GM12878 (cell line): ENCODE measurements around the gene FIG4. TPM values are rescaled to one million over a fixed set of nuclear protein-coding genes. Genes with fewer than 3 reads are reported as not detected.

Experiments
- ATAC-seq: fragments of 200-7000 bp; cut with Tn5 transposase; 3 replicates; pipeline ENCODE4 v1.9.1; 2020; ENCODE audit warnings: mild to moderate bottlenecking, moderate library complexity
- BruUV-seq: library from RNA; stranded (reverse); fragments of 400-500 nt; replicated peaks from 2 replicates; lab custom pipeline; 2021; lab: Mats Ljungman, UMichigan
- CTCF ChIA-PET: fragments of 300-600 bp; sonication (Branson Sonifier 250); formaldehyde crosslinking; extraction: SDS; loops from one replicate; lab custom pipeline; 2021; ENCODE audit warnings: inconsistent platforms; lab: Yijun Ruan, JAX
- POLR2A ChIA-PET: fragments of 350-600 bp; formaldehyde crosslinking; extraction: SDS; loops from one replicate; lab custom pipeline; 2021; ENCODE audit warnings: inconsistent platforms; lab: Charles Lee
- RAD21 ChIA-PET: fragments of 300-600 bp; sonication (Branson Sonifier 250); formaldehyde crosslinking; loops from one replicate; lab custom pipeline; 2023; ENCODE audit warnings: antibody characterized with exemption; ENCODE audit not compliant: unreplicated experiment; lab: Charles Lee
- SMC1A ChIA-PET: fragments of 300-600 bp; sonication (Branson Sonifier 250); formaldehyde crosslinking; loops from one replicate; lab custom pipeline; 2023; ENCODE audit not compliant: unreplicated experiment, uncharacterized antibody; lab: Charles Lee
- DNase-seq: peaks from one replicate; pipeline ENCODE4 v3.0.0-alpha.2; 2011; ENCODE audit warnings: low read depth, low spot score
- FAIRE-seq: peaks from 3 replicates; lab custom pipeline; 2011; peaks lifted over from hg19 to GRCh38; lab: Jason Lieb, UNC
- H2AFZ ChIP-seq: 2 replicates; pipeline ENCODE4 v1.6.0; 2011; ENCODE audit warnings: low read depth, low read length, control low read depth; ENCODE audit not compliant: control insufficient read depth
- H3K27ac ChIP-seq: 2 replicates; pipeline ENCODE4 v1.5.1; 2011; ENCODE audit warnings: control low read depth; ENCODE audit not compliant: control insufficient read depth, insufficient read depth
- H3K27me3 ChIP-seq, 2 experiments: replicated peaks in 1 of 2; 2 replicates each; pipeline versions ENCODE4 v1.6.0 to v1.6.1; 2011; ENCODE audit warnings: low read length in 1 of 2; ENCODE audit not compliant: control insufficient read depth in 2 of 2, insufficient read depth in 2 of 2
- H3K36me3 ChIP-seq, 2 experiments: 2 replicates each; pipeline ENCODE4 v1.5.1; 2011; ENCODE audit warnings: low read length in 1 of 2; ENCODE audit not compliant: control insufficient read depth in 2 of 2, insufficient read depth in 2 of 2
- H3K4me1 ChIP-seq: 2 replicates; pipeline ENCODE4 v1.6.1; 2011; ENCODE audit warnings: mild to moderate bottlenecking, low read length, moderate library complexity, mixed read lengths; ENCODE audit not compliant: control insufficient read depth, insufficient read depth
- H3K4me2 ChIP-seq: 2 replicates; pipeline ENCODE4 v1.6.0; 2011; ENCODE audit warnings: control low read depth; ENCODE audit not compliant: control insufficient read depth, insufficient read depth
- H3K4me3 ChIP-seq: fragments of 200-600 bp; sonication (generic); 2 replicates; pipeline ENCODE4 v1.5.1; 2016
- H3K79me2 ChIP-seq: 2 replicates; pipeline ENCODE4 v1.6.0; 2011; ENCODE audit warnings: low read length; ENCODE audit not compliant: control insufficient read depth, insufficient read depth
- H3K9ac ChIP-seq: 2 replicates; pipeline ENCODE4 v1.8.0; 2011; ENCODE audit warnings: low read length, control low read depth, mixed read lengths; ENCODE audit not compliant: control insufficient read depth, insufficient read depth
- H3K9me3 ChIP-seq: replicated peaks from 3 replicates; pipeline ENCODE4 v1.5.1; 2011; ENCODE audit warnings: mild to moderate bottlenecking, low read length; ENCODE audit not compliant: control insufficient read depth, insufficient read depth
- H4K20me1 ChIP-seq: 2 replicates; pipeline ENCODE4 v1.6.0; 2011; ENCODE audit not compliant: control insufficient read depth, insufficient read depth
- CEBPB ChIP-seq, 2 experiments: fragments of 150-350 bp in 1 of 2; IDR thresholded peaks; 2 replicates each; pipeline ENCODE4 v1.6.1; 2012 to 2014; ENCODE audit warnings: low read depth in 2 of 2, low read length in 2 of 2, borderline replicate concordance in 1 of 2, inconsistent platforms in 1 of 2
- EED ChIP-seq: sonication (generic); IDR thresholded peaks from 2 replicates; pipeline ENCODE4 v1.6.1; 2016; ENCODE audit warnings: antibody characterized with exemption, low read depth
- FOXM1 ChIP-seq: IDR thresholded peaks from 2 replicates; pipeline ENCODE4 v1.6.1; 2012; ENCODE audit warnings: low read depth, mild to moderate bottlenecking, inconsistent platforms, low read length, moderate library complexity
- HDAC6 ChIP-seq: fragments of 200-600 bp; sonication (generic); IDR thresholded peaks from one replicate; pipeline ENCODE4 v1.8.0; 2017; ENCODE audit warnings: antibody characterized with exemption; ENCODE audit not compliant: unreplicated experiment
- IKZF1 ChIP-seq: fragments of 450-650 bp; conservative IDR thresholded peaks from 2 replicates; pipeline ENCODE4 v1.6.1; 2017; ENCODE audit warnings: antibody characterized with exemption, mild to moderate bottlenecking
- NBN ChIP-seq: fragments of 450-650 bp; IDR thresholded peaks from 2 replicates; pipeline ENCODE4 v1.6.1; 2016
- NR2C2 ChIP-seq: IDR thresholded peaks from 2 replicates; pipeline ENCODE4 v1.6.1; 2011; ENCODE audit warnings: borderline replicate concordance, low read depth; ENCODE audit not compliant: control insufficient read depth, insufficient read length
- NR2F1 ChIP-seq: fragments of 450-650 bp; conservative IDR thresholded peaks from 2 replicates; pipeline ENCODE4 v1.6.1; 2017; ENCODE audit warnings: mild to moderate bottlenecking
- SIN3A ChIP-seq: IDR thresholded peaks from 2 replicates; pipeline ENCODE4 v1.6.1; 2012; ENCODE audit warnings: low read depth, low read length, improper control_type of control experiment
- SMARCA5 ChIP-seq: fragments of 450-650 bp; IDR thresholded peaks from 2 replicates; pipeline ENCODE4 v1.6.1; 2017; ENCODE audit warnings: mild to moderate bottlenecking
- SMC3 ChIP-seq: IDR thresholded peaks from 2 replicates; pipeline ENCODE4 v1.6.1; 2011; ENCODE audit warnings: low read length, improper control_type of control experiment, borderline replicate concordance
- ZNF24 ChIP-seq: fragments of 450-650 bp; IDR thresholded peaks from 2 replicates; pipeline ENCODE4 v1.6.1; 2017; ENCODE audit warnings: antibody characterized with exemption, mild to moderate bottlenecking
- ZZZ3 ChIP-seq: IDR thresholded peaks from 2 replicates; pipeline ENCODE4 v1.6.1; 2011; ENCODE audit warnings: low read depth; ENCODE audit not compliant: control insufficient read depth, insufficient read length
- WGBS: methylation state at CpG from one replicate; pipeline ENCODE4 v1.1.6; 2016; ENCODE audit warnings: low lambda C conversion rate; ENCODE audit not compliant: insufficient replicate concordance, insufficient coverage; ENCODE audit errors: missing lambda C conversion rate; 5-methylcytosine and 5-hydroxymethylcytosine counted together
- in situ Hi-C: fragments of 300-500 bp; cut with MboI; formaldehyde crosslinking; loops from 9 replicates; pipeline ENCODE4 v1.14.3; 2018; ENCODE audit warnings: mixed read lengths
- intact Hi-C: fragments of 100-400 bp; cut with micrococcal nuclease; formaldehyde crosslinking; loops from one replicate; pipeline ENCODE4 v1.14.2; 2022; ENCODE audit not compliant: unreplicated experiment
- polyA plus RNA-seq, 11 experiments: library from polyadenylated mRNA; depleted of rRNA in 4 of 11; unstranded in 6 of 11; stranded (reverse) in 5 of 11; fragments of >200 nt; fragmentation: Nextera tagmentation in 4 of 11; fragmentation: Illumina TruSeq in 1 of 11; extraction: Ambion mirVana in 4 of 11; extraction: Trizol in 1 of 11; gene quantifications; 1 replicate in 1 of 11; 2 replicates in 10 of 11; pipeline versions ENCODE4 v1.2.1 to v1.2.3, GENCODE V29; 2011 to 2016; ENCODE audit warnings: inconsistent platforms in 2 of 11, missing spikeins in 2 of 11, low read depth in 1 of 11
- total RNA-seq, 4 experiments: library from RNA; depleted of rRNA in 3 of 4; stranded (reverse); fragments of >200 nt in 3 of 4; fragmentation: Illumina TruSeq in 1 of 4; extraction: Trizol in 1 of 4; gene quantifications; 2 replicates each; pipeline versions ENCODE4 v1.2.1 to v1.2.3, GENCODE V29; 2013 to 2021

The FIG4 gene
- total and polyA plus RNA-seq, 10 of the 15 experiments (the other 5 are each of a cell fraction or from before 2014, with no cell fraction given): 3.8 to 23.2 (median 11.8) TPM

- H3K4me3 ChIP-seq: no peak overlapping the region
- ChIA-PET CTCF (interaction anchor here (0.9 kb wide), 1 partner anchor 82 kb away, joined by 3 read pairs; no protein-coding TSS in a partner anchor), POLR2A (no interaction called here), RAD21 (no interaction called here), SMC1A (no interaction called here)
- FAIRE-seq (no peak), ATAC-seq (no peak), DNase-seq (no peak)
- peaks cover 9% of the 10 kb centered on the region for H3K4me1 ChIP-seq
- TF ChIP-seq ZZZ3 (no peak), SMARCA5 (no peak), HDAC6 (no peak), EED (no peak), FOXM1 (no peak), NR2F1 (no peak), SIN3A (no peak), CEBPB (IDR thresholded peaks at IDR 0.05; ENCODE audit: borderline replicate concordance in 1 of 2, low read depth in 2 of 2, low read length in 2 of 2) (no peak), IKZF1 (no peak), SMC3 (no peak), ZNF24 (no peak), NBN (no peak), NR2C2 (no peak)
- in situ Hi-C loops (no loop called here), intact Hi-C loops (no loop called here)
- H3K79me2 ChIP-seq: no peaks in the 10 kb centered on the region
- no TSS peak for BruUV-seq
- H3K27me3 ChIP-seq: no peaks in the 10 kb centered on the region
- H3K9me3 ChIP-seq: no peaks in the 10 kb centered on the region
- no peak overlapping the region for H2AFZ ChIP-seq
- H3K36me3 ChIP-seq: 0 out of 4 replicates have a peak, but pooled peaks cover 0 to 4% of the 10 kb centered on the region in 2 experiments
- H4K20me1 ChIP-seq: no peaks in the 10 kb centered on the region
- no peak overlapping the region for H3K9ac ChIP-seq
- H3K27ac ChIP-seq: no peak overlapping the region
- WGBS: 78% methylated on average over 5 of the region's 5 CpGs
- no peak overlapping the region for H3K4me2 ChIP-seq
Measured at GRCh38 chr6:109799129-109799528, 108.0 kb downstream of the FIG4 start.
